ENCODE results near the gene PTPRD.
"Not testable (repeated sequence)": the region's sequence is repeated elsewhere in the genome, so short reads cannot be mapped to it uniquely, and the experiment has no call there.

The PTPRD gene

GRCh38 chr9:9041756-9042155 lies 1571.0 kb downstream of the PTPRD start:
- no peak overlapping the region for H3K27ac ChIP-seq (ENCODE audit: low read depth, low read length)
- H3K27me3 ChIP-seq (ENCODE audit: insufficient read depth, low read length): no peaks in the 10 kb centered on the region
- H2AFZ ChIP-seq (ENCODE audit: low read length, unreplicated experiment): no peak overlapping the region
- H3K36me3 ChIP-seq (ENCODE audit: insufficient read depth, low read length): no peaks in the 10 kb centered on the region
- no peak overlapping the region for H3K4me3 ChIP-seq (ENCODE audit: low read depth, low read length)
- no peaks in the 10 kb centered on the region for H3K4me1 ChIP-seq (ENCODE audit: control insufficient read depth, insufficient read depth, low read length, unreplicated experiment)
- H3K79me2 ChIP-seq (ENCODE audit: control insufficient read depth, insufficient read depth, low read length, unreplicated experiment): no peaks in the 10 kb centered on the region

GRCh38 chr9:9033022-9033421 lies 1579.8 kb downstream of the PTPRD start:
- Histone ChIP-seq H3K36me3 (ENCODE audit: insufficient read depth, low read length) (no peaks in the 10 kb centered on the region), H3K79me2 (ENCODE audit: control insufficient read depth, insufficient read depth, low read length, unreplicated experiment) (no peaks in the 10 kb centered on the region), H3K4me1 (ENCODE audit: control insufficient read depth, insufficient read depth, low read length, unreplicated experiment) (no peaks in the 10 kb centered on the region), H3K27me3 (ENCODE audit: insufficient read depth, low read length) (no peaks in the 10 kb centered on the region), H3K4me3 (ENCODE audit: low read depth, low read length) (no peak overlapping the region), H3K27ac (ENCODE audit: low read depth, low read length) (no peak overlapping the region), H2AFZ (ENCODE audit: low read length, unreplicated experiment) (no peak overlapping the region)

- Histone ChIP-seq H3K79me2 (ENCODE audit: control insufficient read depth, insufficient read depth, low read length, unreplicated experiment) (no peaks in the 10 kb centered on the region), H3K4me1 (ENCODE audit: control insufficient read depth, insufficient read depth, low read length, unreplicated experiment) (no peaks in the 10 kb centered on the region), H3K36me3 (ENCODE audit: insufficient read depth, low read length) (no peaks in the 10 kb centered on the region), H3K27ac (ENCODE audit: low read depth, low read length) (no peak overlapping the region), H3K27me3 (ENCODE audit: insufficient read depth, low read length) (no peaks in the 10 kb centered on the region), H3K4me3 (ENCODE audit: low read depth, low read length) (no peak overlapping the region), H2AFZ (ENCODE audit: low read length, unreplicated experiment) (no peak overlapping the region)
Measured at GRCh38 chr9:9016597-9016996, 1596.2 kb downstream of the PTPRD start.

DNA sequence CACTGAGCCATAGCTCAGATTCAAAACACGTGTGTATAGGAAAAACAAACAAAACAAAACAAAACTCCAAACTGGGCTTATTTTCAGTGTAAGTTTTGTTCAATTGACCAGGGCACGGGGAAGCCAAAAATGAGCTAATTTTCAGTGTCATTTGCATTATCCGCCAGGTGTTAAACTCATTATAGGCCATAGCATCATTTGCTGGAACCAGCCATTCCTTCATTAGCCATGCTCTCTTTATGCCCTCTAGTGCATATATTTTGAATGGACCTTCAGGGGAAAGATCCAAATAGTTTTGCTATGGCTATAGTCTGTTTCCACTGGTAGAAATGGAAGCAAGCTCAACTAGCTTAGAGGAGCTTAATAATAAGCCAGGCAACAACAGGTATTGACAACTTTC lies 1608.0 kb downstream of the PTPRD start:
- H3K27ac ChIP-seq (ENCODE audit: low read depth, low read length): no peak overlapping the region
- H2AFZ ChIP-seq (ENCODE audit: low read length, unreplicated experiment): no peak overlapping the region
- no peaks in the 10 kb centered on the region for H3K27me3 ChIP-seq (ENCODE audit: insufficient read depth, low read length)
- no peak overlapping the region for H3K4me3 ChIP-seq (ENCODE audit: low read depth, low read length)
- H3K79me2 ChIP-seq (ENCODE audit: control insufficient read depth, insufficient read depth, low read length, unreplicated experiment): no peaks in the 10 kb centered on the region
- H3K4me1 ChIP-seq (ENCODE audit: control insufficient read depth, insufficient read depth, low read length, unreplicated experiment): no peaks in the 10 kb centered on the region
- H3K36me3 ChIP-seq (ENCODE audit: insufficient read depth, low read length): no peaks in the 10 kb centered on the region

- Histone ChIP-seq H3K27ac (ENCODE audit: low read depth, low read length) (no peak overlapping the region), H3K4me1 (ENCODE audit: control insufficient read depth, insufficient read depth, low read length, unreplicated experiment) (no peaks in the 10 kb centered on the region)
Measured at GRCh38 chr9:9002826-9003583, 1609.8 kb downstream of the PTPRD start.

DNA sequence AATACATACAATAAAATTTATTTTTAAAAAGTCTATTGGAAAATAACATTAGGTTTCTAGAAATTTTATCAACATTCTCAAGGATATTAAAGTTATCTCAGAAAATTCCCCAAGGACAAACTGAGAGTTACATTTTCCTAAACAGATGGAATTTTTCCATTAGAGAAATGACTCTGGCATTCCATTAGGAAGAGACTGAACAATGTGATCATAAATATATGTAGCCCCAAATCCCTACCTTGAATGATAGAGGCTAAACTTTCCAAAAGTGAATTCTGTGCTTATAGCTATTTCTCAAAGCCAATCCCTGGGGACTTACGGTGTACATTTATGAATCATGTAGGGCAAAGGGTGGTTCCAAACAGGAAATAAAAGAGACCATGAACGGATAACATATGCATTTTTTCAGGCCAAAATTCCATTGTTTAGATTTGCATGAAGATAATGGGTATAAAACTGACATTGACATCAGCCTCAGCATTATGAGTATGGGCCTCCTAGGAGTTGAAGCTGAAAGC lies 1632.2 kb downstream of the PTPRD start:
- H2AFZ ChIP-seq (ENCODE audit: low read length, unreplicated experiment): no peak overlapping the region
- no peaks in the 10 kb centered on the region for H3K27me3 ChIP-seq (ENCODE audit: insufficient read depth, low read length)

More at GRCh38 chr9:9002826-9003583, 1609.8 kb downstream of the PTPRD start:
- H3K36me3 ChIP-seq (ENCODE audit: insufficient read depth, low read length): no peaks in the 10 kb centered on the region
- H3K4me3 ChIP-seq (ENCODE audit: low read depth, low read length): no peak overlapping the region
- no peaks in the 10 kb centered on the region for H3K27me3 ChIP-seq (ENCODE audit: insufficient read depth, low read length)
- no peaks in the 10 kb centered on the region for H3K79me2 ChIP-seq (ENCODE audit: control insufficient read depth, insufficient read depth, low read length, unreplicated experiment)
- H2AFZ ChIP-seq (ENCODE audit: low read length, unreplicated experiment): no peak overlapping the region

DNA sequence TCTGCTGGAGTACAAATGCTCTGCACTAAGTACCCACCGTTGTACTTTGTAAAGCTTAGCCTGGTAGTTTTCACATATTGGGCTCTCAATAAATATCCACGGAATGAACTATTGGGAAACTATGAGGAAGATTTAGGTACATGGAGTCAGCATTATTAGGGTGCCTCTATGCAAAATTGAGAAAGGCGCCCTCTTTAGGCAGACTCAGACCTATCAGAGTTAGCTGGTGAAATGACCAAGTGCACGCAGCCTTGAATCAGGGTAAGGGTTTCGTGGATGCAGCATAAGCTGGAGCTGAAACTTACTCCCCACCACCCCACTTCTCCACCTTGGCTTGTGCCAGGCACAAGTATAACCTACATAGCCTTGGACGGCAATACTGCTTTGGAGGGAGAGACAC lies 1634.5 kb downstream of the PTPRD start:
- no peaks in the 10 kb centered on the region for H3K36me3 ChIP-seq (ENCODE audit: insufficient read depth, low read length)
- no peaks in the 10 kb centered on the region for H3K4me1 ChIP-seq (ENCODE audit: control insufficient read depth, insufficient read depth, low read length, unreplicated experiment)
- no peaks in the 10 kb centered on the region for H3K79me2 ChIP-seq (ENCODE audit: control insufficient read depth, insufficient read depth, low read length, unreplicated experiment)
- H3K27ac ChIP-seq (ENCODE audit: low read depth, low read length): no peak overlapping the region
- H2AFZ ChIP-seq (ENCODE audit: low read length, unreplicated experiment): no peak overlapping the region
- H3K27me3 ChIP-seq (ENCODE audit: insufficient read depth, low read length): no peaks in the 10 kb centered on the region
- no peak overlapping the region for H3K4me3 ChIP-seq (ENCODE audit: low read depth, low read length)

More for the DNA sequence above, 1632.2 kb downstream of the PTPRD start:
- Histone ChIP-seq H3K27ac (ENCODE audit: low read depth, low read length) (no peak overlapping the region), H3K36me3 (ENCODE audit: insufficient read depth, low read length) (no peaks in the 10 kb centered on the region), H3K4me3 (ENCODE audit: low read depth, low read length) (no peak overlapping the region), H3K4me1 (ENCODE audit: control insufficient read depth, insufficient read depth, low read length, unreplicated experiment) (no peaks in the 10 kb centered on the region), H3K79me2 (ENCODE audit: control insufficient read depth, insufficient read depth, low read length, unreplicated experiment) (no peaks in the 10 kb centered on the region)

DNA sequence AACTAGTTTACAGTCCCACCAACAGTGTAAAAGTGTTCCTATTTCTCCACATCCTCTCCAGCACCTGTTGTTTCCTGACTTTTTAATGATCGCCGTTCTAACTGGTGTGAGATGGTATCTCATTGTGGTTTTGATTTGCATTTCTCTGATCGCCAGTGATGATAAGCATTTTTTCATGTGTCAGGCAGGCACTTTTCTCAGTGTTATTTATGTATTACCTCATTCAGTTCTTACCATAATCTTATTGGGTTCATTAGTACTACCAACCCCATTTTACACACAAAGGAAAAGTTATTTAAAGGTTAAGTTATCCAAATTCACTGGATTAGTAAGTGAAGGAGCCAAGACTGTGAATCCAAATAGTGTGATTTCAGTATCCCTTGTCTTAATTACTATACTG lies 1644.5 kb downstream of the PTPRD start:
- H3K36me3 ChIP-seq (ENCODE audit: insufficient read depth, low read length); H3K79me2 ChIP-seq (ENCODE audit: control insufficient read depth, insufficient read depth, low read length, unreplicated experiment); H3K4me1 ChIP-seq (ENCODE audit: control insufficient read depth, insufficient read depth, low read length, unreplicated experiment); H2AFZ ChIP-seq (ENCODE audit: low read length, unreplicated experiment); H3K27me3 ChIP-seq (ENCODE audit: insufficient read depth, low read length); H3K4me3 ChIP-seq (ENCODE audit: low read depth, low read length); H3K27ac ChIP-seq (ENCODE audit: low read depth, low read length): not testable (repeated sequence)

GRCh38 chr9:8963885-8964284 lies 1648.9 kb downstream of the PTPRD start:
- no peaks in the 10 kb centered on the region for H3K4me1 ChIP-seq (ENCODE audit: control insufficient read depth, insufficient read depth, low read length, unreplicated experiment)
- H3K79me2 ChIP-seq (ENCODE audit: control insufficient read depth, insufficient read depth, low read length, unreplicated experiment): no peaks in the 10 kb centered on the region
- H3K36me3 ChIP-seq (ENCODE audit: insufficient read depth, low read length): no peaks in the 10 kb centered on the region
- no peak overlapping the region for H3K4me3 ChIP-seq (ENCODE audit: low read depth, low read length)
- no peak overlapping the region for H2AFZ ChIP-seq (ENCODE audit: low read length, unreplicated experiment)
- no peak overlapping the region for H3K27ac ChIP-seq (ENCODE audit: low read depth, low read length)
- no peaks in the 10 kb centered on the region for H3K27me3 ChIP-seq (ENCODE audit: insufficient read depth, low read length)

GRCh38 chr9:8962084-8962483 lies 1650.7 kb downstream of the PTPRD start:
- no peak overlapping the region for H3K4me3 ChIP-seq (ENCODE audit: low read depth, low read length)
- no peaks in the 10 kb centered on the region for H3K36me3 ChIP-seq (ENCODE audit: insufficient read depth, low read length)
- no peaks in the 10 kb centered on the region for H3K4me1 ChIP-seq (ENCODE audit: control insufficient read depth, insufficient read depth, low read length, unreplicated experiment)
- H3K27me3 ChIP-seq (ENCODE audit: insufficient read depth, low read length): no peaks in the 10 kb centered on the region
- H3K27ac ChIP-seq (ENCODE audit: low read depth, low read length): no peak overlapping the region
- no peak overlapping the region for H2AFZ ChIP-seq (ENCODE audit: low read length, unreplicated experiment)
- H3K79me2 ChIP-seq (ENCODE audit: control insufficient read depth, insufficient read depth, low read length, unreplicated experiment): no peaks in the 10 kb centered on the region

DNA sequence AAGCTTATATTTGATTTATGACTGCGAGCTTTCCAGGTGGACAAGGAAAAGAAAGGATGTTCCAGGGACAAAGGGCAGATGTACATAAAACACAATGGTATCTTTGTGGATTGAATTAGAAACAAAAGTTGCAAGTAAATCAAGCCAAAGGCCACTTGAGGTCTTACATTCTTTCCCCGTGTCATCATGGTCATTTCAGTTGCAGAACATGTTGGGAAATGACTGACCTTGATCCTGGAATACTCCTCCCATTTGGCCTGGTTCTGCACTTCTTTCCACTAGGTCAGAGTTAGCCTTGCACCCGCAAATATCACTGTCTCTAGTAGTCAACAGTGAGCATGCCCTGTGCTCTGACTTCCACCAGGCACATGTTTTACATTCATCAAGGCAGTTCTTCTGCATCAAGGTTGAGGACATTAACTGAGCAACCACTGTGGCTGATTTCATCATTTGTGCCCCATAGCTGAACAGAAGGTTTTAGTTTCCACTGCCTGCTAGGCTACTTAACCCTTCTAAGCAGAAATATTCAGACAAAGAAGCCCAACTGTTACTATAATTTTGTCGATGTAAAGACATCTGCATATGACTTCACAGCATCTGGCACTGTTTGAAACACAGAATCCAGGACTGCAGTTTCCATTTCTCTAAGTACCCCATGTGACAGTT lies 1651.5 kb downstream of the PTPRD start:
- Histone ChIP-seq H3K79me2 (ENCODE audit: control insufficient read depth, insufficient read depth, low read length, unreplicated experiment) (no peaks in the 10 kb centered on the region), H3K27ac (ENCODE audit: low read depth, low read length) (no peak overlapping the region)

More for the DNA sequence above, 1651.5 kb downstream of the PTPRD start:
- Histone ChIP-seq H3K36me3 (ENCODE audit: insufficient read depth, low read length) (no peaks in the 10 kb centered on the region), H3K27me3 (ENCODE audit: insufficient read depth, low read length) (no peaks in the 10 kb centered on the region), H2AFZ (ENCODE audit: low read length, unreplicated experiment) (no peak overlapping the region), H3K4me1 (ENCODE audit: control insufficient read depth, insufficient read depth, low read length, unreplicated experiment) (no peaks in the 10 kb centered on the region), H3K4me3 (ENCODE audit: low read depth, low read length) (no peak overlapping the region)
